Measurements from ENCODE around the gene AP5B1. TPM values are rescaled to one million over a fixed set of nuclear protein-coding genes. Genes with fewer than 3 reads are reported as not detected.
A peak's percentile ranks its signal among the peaks of the same experiment; 100 is the strongest.

The AP5B1 gene
- polyA plus RNA-seq, 10 donors: 1.4 to 3.0 (median 2.2) TPM

DNA sequence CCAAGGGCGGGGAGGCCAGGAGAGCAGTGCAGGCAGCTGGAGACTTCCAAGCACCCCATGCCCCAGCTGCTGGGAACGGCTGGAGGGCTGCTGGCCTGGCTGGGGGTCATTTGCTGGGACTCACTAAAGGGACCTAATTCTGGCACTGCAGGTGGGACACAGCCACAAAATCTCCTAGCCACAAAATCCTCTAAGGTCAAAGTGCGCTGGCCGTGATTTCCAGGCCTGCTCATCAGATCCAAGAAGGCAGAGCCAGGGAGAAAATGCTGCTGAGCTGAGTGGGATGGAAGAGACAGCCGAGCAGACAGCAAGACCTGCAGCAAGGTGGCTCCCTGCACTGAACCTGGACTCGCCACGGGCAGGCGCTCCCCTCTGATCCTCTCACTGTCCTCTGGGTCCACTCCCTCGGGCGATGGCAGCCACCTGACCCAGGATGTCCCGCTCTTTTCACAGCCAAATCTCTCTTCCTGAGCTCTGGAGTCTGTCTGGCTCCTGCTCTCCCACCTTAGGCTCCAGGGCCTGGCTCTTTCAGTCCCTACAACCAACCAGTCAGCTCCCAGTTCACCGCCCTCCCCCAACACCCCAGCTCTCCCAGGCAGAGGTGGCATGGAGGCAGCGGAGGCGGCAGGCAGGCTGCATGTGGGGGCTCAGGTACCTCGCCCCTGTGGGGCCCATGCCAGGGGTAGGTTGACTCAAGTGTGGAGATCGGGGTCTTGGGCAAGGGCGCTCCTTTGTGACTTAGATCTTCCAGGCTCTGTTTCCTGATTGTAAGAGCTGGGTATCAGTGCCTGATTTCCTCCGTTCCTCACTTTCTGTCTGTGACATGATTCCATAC, 20.6 kb upstream of the AP5B1 start:
- no peak for DNase-seq

DNA sequence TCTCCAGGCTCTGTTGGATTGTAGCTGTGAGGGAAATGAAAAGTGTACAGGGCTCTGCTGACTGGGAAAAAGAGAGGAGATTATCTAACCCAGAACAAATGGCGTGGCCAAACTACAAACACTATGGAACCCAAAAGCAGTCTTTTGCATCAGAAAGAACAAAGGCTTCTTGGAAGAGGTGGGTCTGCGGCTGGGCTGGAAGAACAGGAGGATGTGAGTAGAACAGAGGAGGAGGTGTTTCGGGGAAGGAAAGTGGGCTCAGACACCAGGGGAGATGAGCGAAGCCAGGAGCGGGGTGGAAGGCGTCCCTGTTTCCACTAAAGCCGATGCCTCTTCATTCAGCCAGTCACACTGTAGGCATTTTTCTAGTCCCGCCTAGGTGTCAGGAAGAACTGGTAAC, 18.1 kb upstream of the AP5B1 start:
- no peak for DNase-seq

- no peak for DNase-seq
Measured at GRCh38 chr11:65797711-65798110, 16.9 kb upstream of the AP5B1 start.

GRCh38 chr11:65796726-65797601, 16.2 kb upstream of the AP5B1 start:
- no peak for DNase-seq

DNA sequence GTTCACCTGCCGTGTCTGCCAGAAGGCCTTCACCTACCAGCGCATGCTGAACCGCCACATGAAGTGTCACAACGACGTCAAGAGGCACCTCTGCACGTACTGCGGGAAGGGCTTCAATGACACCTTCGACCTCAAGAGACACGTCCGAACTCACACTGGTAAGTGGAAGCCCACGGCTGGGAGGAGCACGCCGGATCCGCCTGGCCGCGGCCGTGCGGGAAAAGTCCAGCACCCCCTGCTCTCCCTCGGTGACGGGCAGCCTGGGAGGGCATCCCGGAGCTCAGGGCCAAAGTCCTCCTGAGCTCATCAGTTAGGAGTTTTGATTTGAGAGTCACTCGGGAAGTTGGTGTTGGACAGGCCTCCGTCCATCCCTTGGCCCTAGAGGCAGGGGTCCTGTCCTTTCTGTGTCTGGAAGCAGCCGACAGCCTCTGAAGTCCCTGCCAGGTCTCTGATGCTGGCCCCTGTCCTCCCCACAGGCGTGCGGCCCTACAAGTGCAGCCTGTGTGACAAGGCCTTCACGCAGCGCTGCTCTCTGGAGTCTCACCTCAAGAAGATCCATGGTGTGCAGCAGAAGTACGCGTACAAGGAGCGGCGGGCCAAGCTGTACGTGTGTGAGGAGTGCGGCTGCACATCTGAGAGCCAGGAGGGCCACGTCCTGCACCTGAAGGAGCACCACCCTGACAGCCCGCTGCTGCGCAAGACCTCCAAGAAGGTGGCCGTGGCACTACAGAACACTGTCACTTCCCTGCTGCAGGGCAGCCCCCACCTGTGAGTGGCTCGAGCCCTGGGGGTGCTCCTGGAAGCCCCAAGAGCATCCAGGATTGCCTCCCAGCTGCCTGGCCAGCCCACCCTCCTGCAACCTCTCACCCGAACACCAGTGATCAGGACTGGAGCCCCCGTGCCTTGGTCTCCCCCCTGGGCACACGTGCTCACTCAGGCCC, 14.1 kb upstream of the AP5B1 start:
- no peak for DNase-seq

GRCh38 chr11:65793625-65794400, 13.0 kb upstream of the AP5B1 start:
- no peak for DNase-seq

DNA sequence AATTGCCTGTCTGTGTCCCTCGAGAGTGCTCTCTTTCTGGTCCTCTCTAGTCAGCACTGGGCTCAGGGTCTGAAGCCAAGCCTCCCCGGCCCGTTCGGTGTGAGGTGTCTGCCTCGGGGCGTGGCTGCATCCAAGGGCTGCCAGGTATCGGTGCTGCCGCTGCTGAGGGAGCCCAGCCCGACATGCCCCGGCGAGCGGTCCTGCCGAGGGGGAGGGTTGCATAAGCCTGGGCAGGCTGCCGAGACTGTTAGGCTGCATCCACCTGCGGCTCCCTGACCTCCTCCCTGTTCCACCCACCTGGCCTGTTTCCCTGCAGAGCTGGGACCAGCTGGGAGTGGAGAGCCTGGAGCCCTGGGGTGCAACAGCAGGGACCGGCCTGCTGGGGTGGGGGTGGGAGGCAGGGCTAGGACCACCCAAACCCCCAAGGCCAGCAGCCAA, 12.4 kb upstream of the AP5B1 start:
- no peak for DNase-seq

GRCh38 chr11:65792456-65792855, 11.7 kb upstream of the AP5B1 start:
- no peak for DNase-seq

- DNase-seq: no peak
Measured at GRCh38 chr11:65791719-65792213, 11.0 kb upstream of the AP5B1 start.

GRCh38 chr11:65790902-65791650, 10.3 kb upstream of the AP5B1 start:
- DNase-seq: no peak

- DNase-seq: no peak
Measured at GRCh38 chr11:65790104-65790901, 9.5 kb upstream of the AP5B1 start.

- DNase-seq: no peak
Measured at GRCh38 chr11:65789230-65790103, 8.7 kb upstream of the AP5B1 start.

GRCh38 chr11:65788821-65789220, 8.0 kb upstream of the AP5B1 start:
- no peak for DNase-seq

GRCh38 chr11:65787649-65788622, 7.2 kb upstream of the AP5B1 start:
- peak in 1 of 3 donors; percentile 43 for DNase-seq

GRCh38 chr11:65786786-65787636, 6.2 kb upstream of the AP5B1 start, which contains the start of gene OVOL1:
OVOL1 (plus strand) TSS chr11:65787063; CDS start chr11:65787374, 311 bp downstream.
- DNase-seq: no peak
